Stimulated activated CD4-positive, alpha-beta T cell treated with anti-CD3 and anti-CD28 coated beads, Interleukin-4, amount 100 ng/mL, for 1 hour (primary cell): ENCODE results near the gene CLEC2L.

ENCODE experiments used
- DNase-seq: peaks from one replicate; pipeline ENCODE4 v3.0.0-alpha.2; 2020

Gene CLEC2L

GRCh38 chr7:139557857-139558581, 34.5 kb downstream of the CLEC2L start:
- no peak for DNase-seq

- no peak for DNase-seq
These were observed 36.0 kb downstream of the CLEC2L start for GRCh38 chr7:139559364-139560105.

- no peak for DNase-seq
These were observed 36.7 kb downstream of the CLEC2L start for GRCh38 chr7:139560199-139560598.

GRCh38 chr7:139560678-139561077, 37.2 kb downstream of the CLEC2L start:
- no peak for DNase-seq

- DNase-seq = no peak
These were observed 39.0 kb downstream of the CLEC2L start for GRCh38 chr7:139562491-139562890.

GRCh38 chr7:139562961-139563565, 39.6 kb downstream of the CLEC2L start:
- DNase-seq = no peak

GRCh38 chr7:139563856-139564255, 40.4 kb downstream of the CLEC2L start:
- no peak for DNase-seq

GRCh38 chr7:139566075-139566474, 42.6 kb downstream of the CLEC2L start:
- DNase-seq = no peak

- DNase-seq = no peak
These were observed 43.5 kb downstream of the CLEC2L start for GRCh38 chr7:139566736-139567646.

- no peak for DNase-seq
These were observed 44.3 kb downstream of the CLEC2L start for GRCh38 chr7:139567647-139568345.

- DNase-seq = no peak
These were observed 44.8 kb downstream of the CLEC2L start for GRCh38 chr7:139568346-139568675.

- no peak for DNase-seq
These were observed 45.5 kb downstream of the CLEC2L start for GRCh38 chr7:139568813-139569490.

GRCh38 chr7:139570119-139570518, 46.6 kb downstream of the CLEC2L start:
- DNase-seq = no peak

GRCh38 chr7:139570626-139571025, 47.1 kb downstream of the CLEC2L start:
- DNase-seq = no peak

GRCh38 chr7:139571190-139571589, 47.7 kb downstream of the CLEC2L start:
- no peak for DNase-seq

GRCh38 chr7:139571651-139572050, 48.2 kb downstream of the CLEC2L start:
- no peak for DNase-seq

GRCh38 chr7:139572071-139572470, 48.6 kb downstream of the CLEC2L start:
- no peak for DNase-seq

- no peak for DNase-seq
These were observed 49.4 kb downstream of the CLEC2L start for GRCh38 chr7:139572704-139573385.

GRCh38 chr7:139573871-139574270, 50.4 kb downstream of the CLEC2L start:
- no peak for DNase-seq

- DNase-seq = no peak
These were observed 51.3 kb downstream of the CLEC2L start for GRCh38 chr7:139574618-139575337.

GRCh38 chr7:139575338-139575680, 51.8 kb downstream of the CLEC2L start:
- DNase-seq = no peak
